GM21423 (cell line): ENCODE results near the gene ERVFRD-1.
"Not testable (repeated sequence)": the region's sequence is repeated elsewhere in the genome, so short reads cannot be mapped to it uniquely, and the experiment has no call there.

Experiments used
- ATAC-seq: cut with Tn5 transposase; IDR thresholded peaks from one replicate; pipeline ENCODE4 v1.9.1; 2021; ENCODE audit warnings: mild to moderate bottlenecking, moderate library complexity; ENCODE audit not compliant: unreplicated experiment

The ERVFRD-1 gene

GRCh38 chr6:11092668-11093375 is 18.7 kb downstream of the ERVFRD-1 start:
- peak; percentile 33 for ATAC-seq

DNA sequence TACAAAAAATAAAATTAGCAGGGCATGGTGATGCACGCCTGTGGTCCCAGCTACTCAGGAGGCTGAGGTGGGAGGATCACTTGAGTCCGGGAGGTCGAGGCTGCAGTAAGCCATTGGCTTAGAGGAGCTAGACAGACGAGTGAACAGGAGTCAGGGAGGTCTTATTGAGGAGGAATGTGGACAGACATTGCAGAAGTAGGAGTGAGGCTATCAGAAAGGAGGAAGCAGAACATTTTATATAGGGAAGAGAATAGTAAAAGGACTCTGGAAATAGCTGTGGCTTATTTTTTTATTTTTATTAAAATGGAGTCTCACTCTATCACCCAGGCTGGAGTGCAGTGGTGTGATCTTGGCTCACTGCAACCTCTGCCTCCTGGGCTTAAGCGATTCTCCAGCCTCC is 20.4 kb downstream of the ERVFRD-1 start:
- ATAC-seq: not testable (repeated sequence)

- ATAC-seq: no peak
Measured at GRCh38 chr6:11089695-11090094, 21.8 kb downstream of the ERVFRD-1 start.

DNA sequence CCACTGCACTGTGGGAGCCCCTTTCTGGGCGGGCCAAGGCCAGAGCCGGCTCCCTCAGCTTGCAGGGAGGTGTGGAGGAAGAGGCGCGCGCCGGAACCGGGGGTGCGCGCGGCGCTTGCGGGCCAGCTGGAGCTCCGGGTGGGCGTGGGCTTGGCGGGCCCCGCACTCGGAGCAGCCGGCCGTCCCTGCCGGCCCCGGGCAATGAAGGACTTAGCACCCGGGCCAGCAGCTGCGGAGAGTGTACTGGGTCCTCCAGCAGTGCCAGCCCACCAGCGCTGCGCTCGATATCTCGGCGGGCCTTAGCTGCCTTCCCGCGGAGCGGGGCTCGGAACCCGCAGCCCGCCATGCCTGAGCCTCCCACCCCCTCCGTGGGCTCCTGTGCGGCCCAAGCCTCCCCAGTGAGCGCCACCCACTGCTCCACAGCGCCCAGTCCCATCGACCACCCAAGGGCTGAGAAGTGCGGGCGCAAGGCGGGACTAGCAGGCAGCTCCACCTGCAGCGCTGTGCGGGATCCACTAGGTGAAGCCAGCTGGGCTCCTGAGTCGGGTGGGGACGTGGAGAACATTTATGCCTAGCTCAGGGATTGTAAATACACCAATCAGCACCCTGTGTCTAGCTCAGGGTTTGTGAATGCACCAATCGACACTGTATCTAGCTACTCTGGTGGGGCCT is 24.2 kb downstream of the ERVFRD-1 start:
- not testable (repeated sequence) for ATAC-seq

DNA sequence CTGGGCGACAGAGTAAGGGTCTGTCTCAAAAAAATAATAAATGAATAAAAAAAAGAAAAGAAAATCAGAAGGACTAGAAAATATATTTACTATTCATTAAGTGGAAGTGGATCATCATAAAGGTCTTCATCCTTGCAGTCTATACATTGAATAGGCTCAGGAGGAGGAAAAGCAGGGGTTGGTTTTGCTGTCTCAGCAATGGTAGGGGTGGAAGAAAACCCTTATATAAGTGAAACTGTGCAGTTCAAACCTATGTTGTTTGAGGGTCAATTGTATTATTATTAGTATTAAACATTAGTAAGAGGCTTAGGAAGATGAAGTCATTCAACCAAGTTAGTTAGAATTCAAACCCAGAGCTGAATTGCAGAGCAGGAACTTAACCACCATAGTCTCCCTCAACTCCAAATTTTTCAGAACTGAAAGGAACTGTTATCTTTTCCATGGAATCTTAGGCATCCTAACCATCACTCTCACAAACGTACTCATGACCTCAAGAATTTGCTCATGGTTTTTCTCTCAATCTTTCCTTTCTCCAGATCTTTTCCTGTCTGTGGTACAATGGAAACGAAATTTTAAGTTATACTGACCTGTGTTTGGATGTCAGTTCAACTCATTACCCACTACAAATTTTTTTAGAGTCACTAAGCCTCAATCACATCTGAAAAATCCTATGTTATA is 25.6 kb downstream of the ERVFRD-1 start:
- ATAC-seq: no peak

GRCh38 chr6:11083956-11084355 is 27.6 kb downstream of the ERVFRD-1 start:
- no peak for ATAC-seq

- ATAC-seq: no peak
Measured at GRCh38 chr6:11083491-11083890, 28.0 kb downstream of the ERVFRD-1 start.

- no peak for ATAC-seq
Measured at GRCh38 chr6:11080296-11080695, 31.2 kb downstream of the ERVFRD-1 start.

GRCh38 chr6:11078266-11078665 is 33.3 kb downstream of the ERVFRD-1 start:
- no peak for ATAC-seq

- no peak for ATAC-seq
Measured at GRCh38 chr6:11076540-11076939, 35.0 kb downstream of the ERVFRD-1 start.

DNA sequence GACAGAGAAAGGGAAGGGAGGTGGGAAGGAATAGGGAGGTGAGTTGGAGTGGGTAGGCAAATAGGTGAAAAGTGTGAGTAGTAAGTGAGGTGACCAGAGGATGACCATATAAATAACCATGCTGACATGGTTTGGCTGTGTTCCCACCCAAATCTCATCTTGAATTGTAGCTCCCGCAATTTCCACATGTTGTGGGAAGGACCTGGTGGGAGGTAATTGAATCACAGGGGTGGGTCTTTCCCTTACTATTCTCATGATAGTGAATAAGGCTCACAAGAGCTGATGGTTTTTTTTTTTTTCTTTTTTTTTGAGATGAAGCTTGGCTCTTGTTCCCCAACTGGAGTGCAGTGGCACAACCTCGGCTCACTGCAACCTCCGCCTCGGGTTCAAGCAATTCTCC is 39.4 kb downstream of the ERVFRD-1 start:
- no peak for ATAC-seq

- ATAC-seq: no peak
Measured at GRCh38 chr6:11069760-11070159, 41.8 kb downstream of the ERVFRD-1 start.

DNA sequence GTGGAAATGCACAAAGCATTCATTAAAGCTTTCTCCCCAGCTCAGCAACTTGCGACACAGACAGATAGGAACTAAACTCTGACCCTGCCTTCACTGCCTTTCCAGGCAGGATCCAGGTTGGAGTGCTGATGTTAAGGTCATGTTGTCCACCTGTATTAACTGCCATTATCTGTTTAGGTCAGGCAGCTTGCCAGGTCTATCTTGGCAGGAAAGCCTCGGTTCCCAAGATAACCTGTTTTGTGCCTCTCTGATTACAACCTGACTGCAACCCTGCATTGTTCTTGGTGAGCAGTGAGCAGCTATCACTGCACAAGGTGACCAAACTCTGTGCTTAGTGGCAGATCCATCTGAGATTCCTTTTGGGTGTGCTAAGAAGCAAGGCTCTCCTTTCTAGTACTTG is 44.2 kb downstream of the ERVFRD-1 start:
- ATAC-seq: no peak

DNA sequence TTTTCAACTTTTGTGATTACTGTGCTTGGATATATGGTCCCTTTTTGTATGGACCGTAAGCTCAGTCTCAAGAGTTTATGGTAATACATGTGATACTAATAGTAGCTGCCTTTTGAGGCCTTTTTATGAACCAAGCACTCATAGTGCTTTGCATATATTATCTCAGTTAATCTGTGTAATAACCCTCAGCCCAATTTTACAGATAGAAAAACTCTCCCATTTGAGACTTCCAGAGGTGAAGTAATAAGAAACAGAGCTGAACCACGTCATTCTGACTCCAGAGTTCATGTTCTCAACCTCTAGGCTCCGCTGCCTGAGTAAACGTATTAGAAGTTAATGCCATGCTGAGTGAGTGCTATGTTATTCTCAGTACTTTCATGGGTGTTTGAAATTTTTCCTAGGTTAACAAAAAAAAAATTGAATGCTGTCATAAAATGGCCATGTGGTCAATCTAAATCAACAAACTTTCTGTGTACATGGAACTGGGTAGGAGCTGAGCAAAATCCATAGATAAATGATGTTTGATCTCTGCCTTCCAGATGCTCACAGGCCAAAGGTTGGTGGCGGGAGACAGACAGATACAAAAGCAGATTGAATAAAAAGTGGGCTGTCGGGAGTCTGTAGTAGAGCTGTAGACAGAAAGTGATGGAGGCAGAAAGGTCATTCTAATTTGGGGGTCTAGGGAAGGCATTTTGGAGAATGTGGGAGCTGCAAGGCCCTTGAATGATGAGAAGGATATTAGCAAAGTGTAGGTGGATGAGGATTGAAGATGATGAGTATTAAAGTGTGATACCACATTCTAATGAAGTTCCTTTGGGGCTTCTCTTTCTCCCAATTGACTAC is 44.8 kb downstream of the ERVFRD-1 start:
- no peak for ATAC-seq

DNA sequence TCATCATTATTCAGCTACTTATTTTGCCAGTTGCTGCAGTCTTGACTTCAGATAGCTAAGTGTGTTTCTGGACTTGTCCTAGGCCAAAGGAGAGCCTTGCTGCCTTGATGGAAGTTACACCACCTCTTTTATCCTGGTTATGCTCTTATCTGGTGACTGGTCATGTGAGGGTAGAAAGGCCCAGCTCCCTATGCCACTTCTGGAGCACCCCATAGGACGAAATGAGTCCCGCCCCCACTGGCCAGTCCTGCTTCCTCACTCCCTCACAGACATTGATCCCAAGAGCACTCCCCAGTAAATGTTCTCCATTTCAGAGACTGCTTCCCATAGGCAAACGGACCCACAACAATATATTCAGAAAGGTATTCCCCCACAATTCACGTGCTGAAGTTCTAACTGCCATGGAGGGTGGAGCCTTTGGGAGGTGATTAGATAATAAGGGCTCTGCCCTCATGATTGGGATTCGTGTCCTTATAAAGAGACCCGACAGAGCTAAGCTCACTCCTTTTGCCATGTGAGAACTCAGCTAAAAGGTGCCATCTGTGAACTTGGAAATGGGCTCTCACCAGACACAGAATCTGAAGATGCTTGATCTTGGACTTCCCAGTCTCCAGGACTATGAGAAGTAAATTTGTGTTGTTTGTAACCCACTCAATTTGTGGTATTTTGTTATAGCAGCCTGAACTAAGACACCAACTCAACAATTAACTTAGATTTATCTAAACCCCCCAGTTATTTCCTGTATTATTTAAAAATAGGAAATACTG is 45.9 kb downstream of the ERVFRD-1 start:
- ATAC-seq: no peak

DNA sequence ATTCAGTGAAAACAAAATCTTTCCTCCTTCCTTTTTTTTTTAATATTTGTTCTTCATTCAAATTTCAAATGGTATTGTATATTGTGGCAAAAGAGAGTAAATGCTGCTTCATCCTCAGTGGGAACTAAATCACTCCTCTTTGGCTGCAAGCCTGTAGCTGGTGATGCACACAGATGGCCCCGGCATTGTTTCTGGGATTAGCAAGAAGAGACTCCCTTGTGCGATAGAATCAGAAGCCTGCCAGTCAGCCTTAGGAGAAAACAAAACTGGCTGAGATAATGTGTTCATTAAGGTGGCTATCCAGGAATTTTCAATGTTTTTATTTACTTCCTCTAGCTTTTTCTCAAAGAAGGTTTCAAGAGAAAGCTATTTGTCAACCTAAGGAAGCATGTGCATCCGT is 46.7 kb downstream of the ERVFRD-1 start:
- no peak for ATAC-seq

- no peak for ATAC-seq
Measured at GRCh38 chr6:11062715-11063114, 48.8 kb downstream of the ERVFRD-1 start.

DNA sequence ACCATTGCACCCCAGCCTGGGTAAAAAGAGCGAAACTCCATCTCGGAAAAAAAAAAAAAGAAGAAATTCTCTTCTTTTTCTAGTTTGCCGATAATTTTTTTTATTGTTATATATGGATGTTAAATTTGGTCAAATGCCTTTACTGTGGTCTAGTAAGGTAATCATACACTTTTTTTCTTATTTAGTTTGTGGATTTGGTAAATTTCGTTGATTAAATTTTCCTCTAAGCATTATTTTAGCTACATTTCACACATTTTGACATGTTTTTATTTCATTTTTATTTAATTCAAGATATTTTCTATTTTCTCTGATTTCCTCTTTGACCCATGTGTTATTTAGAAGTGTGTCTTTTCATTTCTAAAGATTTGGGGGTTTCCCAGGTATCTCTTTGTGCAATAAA is 49.4 kb downstream of the ERVFRD-1 start:
- no peak for ATAC-seq

- ATAC-seq: no peak
Measured at GRCh38 chr6:11058406-11058805, 53.1 kb downstream of the ERVFRD-1 start.

- no peak for ATAC-seq
Measured at GRCh38 chr6:11056871-11057270, 54.7 kb downstream of the ERVFRD-1 start.
